GM21619 (cell line): Measurements from ENCODE around the gene THAP6.

Experiments used
- ATAC-seq: cut with Tn5 transposase; IDR thresholded peaks from one replicate; pipeline ENCODE4 v1.9.1; 2021; ENCODE audit not compliant: unreplicated experiment

Gene THAP6

DNA sequence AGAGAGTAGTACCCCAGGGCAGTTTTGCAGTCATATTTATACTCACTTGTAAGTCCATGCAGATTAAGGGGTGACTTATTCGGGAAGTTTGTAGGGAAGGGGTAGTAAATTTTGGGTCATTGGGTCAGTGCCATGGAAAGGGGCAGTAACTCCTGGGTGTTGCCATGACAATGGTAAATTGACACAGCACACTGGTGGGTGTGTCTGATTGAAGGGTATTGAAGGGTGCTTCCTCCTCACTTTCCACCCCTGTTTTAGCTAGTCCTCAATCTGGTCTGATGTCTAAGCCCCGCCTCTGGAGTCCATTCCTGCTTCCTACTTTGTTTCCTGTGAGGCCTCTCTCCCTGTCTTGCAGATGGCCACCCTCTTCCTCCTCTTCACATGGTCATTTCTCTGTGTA is 53.5 kb downstream of the THAP6 start:
- no peak for ATAC-seq
